Skin of body (tissue), 2 donors: ENCODE data around the gene C4orf54. TPM values are rescaled to one million over a fixed set of nuclear protein-coding genes. Genes with fewer than 3 reads are reported as not detected.

Experiments
- DNase-seq: peaks from one replicate; lab custom pipeline; 2025; lab: John Stamatoyannopoulos, UW
- total RNA-seq: library from RNA; depleted of rRNA; stranded (reverse); fragments of >200 nt; gene quantifications from one replicate; pipeline ENCODE4 v1.2.3, GENCODE V29; 2014

C4orf54 gene
- total RNA-seq, 1 donor from 2014 or later, result 15.6 TPM

GRCh38 chr4:99652596-99653436 is 4.8 kb downstream of the C4orf54 start:
- no peak for DNase-seq

DNA sequence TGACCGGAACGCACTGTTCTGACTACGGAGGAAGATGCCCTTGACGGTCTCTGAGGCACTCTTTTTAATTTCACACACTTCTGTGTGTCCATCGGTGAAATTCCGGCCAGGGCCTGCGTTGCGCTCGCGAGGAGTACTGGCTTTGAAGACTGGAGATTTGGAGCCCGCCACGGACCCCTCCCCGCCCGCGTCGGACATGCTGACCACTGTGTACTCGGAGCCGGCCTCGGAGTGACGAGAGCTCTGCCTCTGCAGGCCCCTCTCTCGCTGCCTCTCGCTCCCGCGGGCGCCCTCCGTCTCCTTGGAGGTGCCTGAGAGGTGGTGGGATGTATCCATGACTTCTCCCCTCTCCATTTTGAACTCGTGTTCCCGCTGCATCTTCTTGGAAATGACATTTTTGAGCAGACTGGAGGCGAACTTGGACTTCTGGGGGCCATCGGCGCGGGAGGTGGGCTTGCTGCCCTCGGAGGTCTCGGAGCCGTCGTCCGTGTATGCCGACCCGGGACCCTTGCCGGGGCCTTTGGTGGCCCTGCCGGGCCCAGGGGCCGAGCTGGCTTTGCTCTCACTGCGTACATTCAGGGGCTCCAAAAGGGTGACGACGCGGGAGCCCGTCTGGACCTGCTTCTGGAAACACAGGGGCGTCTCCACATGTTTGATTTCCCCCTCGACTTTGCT is 5.7 kb downstream of the C4orf54 start:
- no peak for DNase-seq

GRCh38 chr4:99651016-99651769 is 6.4 kb downstream of the C4orf54 start:
- DNase-seq, result no peak

GRCh38 chr4:99649778-99650177 is 7.8 kb downstream of the C4orf54 start:
- DNase-seq, result no peak

- no peak for DNase-seq
Observed at GRCh38 chr4:99649208-99649607, 8.4 kb downstream of the C4orf54 start.

DNA sequence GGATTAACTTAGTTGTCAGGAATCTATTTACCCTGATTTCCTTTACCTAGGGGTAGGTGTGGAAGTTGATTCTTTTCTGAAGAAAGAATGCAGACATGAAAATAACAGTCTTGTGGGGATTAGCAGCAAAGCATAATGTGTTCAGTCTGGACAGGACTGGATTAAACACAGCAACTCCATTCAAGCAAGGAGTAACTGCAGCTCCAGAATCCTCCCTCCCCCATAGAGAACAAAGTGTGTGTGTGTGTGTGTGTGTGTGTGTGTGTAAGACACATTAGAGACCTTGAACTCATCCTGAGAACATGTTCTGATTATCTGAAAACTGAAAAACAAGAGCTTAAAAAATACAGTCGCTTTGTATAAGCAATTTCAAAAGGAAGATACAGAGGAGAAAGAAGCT is 9.3 kb downstream of the C4orf54 start:
- no peak for DNase-seq

DNA sequence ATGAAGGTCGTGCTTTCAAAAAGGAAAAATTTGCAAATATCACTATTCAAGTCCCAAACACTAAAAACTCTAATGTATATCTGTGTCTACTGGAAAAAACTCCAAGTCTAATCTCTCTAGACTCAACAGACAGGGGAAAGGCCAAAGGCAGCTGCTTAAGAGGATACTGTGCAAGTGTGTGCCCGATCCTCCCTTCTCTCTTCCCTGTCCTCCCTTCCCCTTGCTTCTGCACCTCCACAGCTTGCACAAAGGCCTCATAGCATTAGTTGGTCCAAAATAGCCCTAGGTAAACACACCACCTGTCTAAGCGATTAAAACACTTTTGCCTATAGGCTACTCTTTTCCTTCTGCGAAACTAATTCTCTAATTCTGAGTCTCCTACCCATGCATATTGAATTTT is 10.6 kb downstream of the C4orf54 start:
- DNase-seq, result no peak

DNA sequence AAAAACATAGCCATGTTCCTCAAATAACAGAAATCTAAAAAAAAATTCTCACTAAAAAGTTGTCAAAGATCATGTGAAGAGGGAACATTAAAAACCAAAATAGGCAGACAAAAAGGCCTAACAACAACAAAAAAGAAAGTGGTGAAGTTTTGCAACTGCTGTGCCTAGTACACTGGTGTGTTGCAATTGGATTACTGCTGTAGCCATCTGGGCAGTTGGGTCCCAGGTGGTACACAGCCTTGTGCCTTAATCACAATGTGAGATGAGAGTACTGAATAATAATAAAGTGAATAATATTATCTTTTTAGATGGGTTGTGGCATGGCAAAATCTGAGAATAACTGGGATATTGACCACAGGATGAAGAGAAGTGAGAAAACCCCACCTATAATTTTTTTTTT is 12.0 kb downstream of the C4orf54 start:
- DNase-seq, result no peak

DNA sequence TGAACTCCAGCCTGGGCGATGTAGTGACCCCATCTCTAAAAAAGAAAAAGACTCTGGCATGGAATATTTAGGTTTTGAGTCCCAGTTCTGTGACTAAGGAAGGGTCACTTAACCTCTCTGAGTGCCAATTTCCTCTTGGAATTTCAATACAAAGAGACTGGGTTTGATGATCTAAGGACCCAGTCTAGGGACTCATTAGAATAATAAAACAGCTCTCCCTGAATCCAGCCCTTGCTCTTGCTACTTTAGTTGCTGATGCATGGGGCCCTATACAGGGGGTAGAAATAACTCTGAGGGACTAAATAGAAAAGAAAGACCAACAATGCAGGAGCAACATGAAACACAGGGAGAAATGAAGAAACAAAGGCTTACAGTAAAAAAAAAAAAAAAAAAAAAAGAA is 12.6 kb downstream of the C4orf54 start:
- DNase-seq, result no peak

DNA sequence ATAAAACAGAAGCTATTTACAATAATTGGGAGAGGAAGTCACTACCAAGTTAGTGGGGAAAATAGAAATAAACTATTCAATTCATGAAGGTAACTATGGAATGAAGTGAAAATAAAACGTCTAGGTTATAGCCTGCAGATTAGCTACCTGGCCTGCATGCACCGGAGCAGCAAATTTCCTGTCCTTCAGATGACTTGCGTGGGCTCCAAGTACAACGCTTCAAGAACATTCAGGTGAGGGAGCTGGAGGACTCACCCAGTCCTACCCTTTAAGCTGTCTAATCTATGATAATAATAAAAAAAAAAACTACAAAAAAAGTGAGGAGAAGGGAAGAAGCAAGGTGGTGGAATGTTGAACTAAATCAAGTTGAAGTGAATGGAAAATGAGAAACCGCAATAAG is 13.2 kb downstream of the C4orf54 start:
- DNase-seq, result no peak

DNA sequence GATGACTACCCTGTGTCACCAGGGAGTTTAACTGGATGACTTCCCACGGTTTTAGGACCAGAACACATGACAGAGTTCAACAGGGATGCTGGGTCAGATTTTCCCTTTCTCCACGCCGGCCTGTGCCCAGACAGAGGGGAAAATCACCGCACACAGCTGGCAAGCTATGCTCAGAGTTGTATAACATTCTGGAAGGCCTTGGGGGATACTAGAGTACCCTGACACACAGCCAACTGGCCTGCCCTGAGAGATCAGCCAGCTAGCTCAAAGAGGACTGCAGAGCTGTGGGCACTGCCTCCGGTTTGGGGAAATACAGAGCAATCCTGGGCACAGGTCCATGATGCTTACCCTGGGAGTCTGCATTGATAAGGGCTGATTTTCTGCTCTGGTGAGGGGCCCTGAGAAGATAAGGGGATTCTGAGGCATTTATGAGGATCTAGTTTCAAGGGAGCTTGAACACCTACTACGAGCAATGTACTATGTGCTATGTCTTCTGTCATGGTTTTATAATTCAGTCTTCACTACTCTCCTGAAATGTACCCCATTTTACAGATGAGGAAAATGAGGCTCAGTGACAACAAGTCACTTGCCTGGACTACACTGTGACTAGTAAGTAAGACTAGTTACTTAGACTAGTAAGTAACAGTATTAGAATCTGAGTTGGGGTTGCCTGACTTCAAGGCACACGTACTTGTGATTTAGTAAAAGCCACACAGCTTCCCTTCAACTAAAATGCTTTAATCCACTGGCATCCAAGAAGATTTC is 14.7 kb downstream of the C4orf54 start:
- no peak for DNase-seq

DNA sequence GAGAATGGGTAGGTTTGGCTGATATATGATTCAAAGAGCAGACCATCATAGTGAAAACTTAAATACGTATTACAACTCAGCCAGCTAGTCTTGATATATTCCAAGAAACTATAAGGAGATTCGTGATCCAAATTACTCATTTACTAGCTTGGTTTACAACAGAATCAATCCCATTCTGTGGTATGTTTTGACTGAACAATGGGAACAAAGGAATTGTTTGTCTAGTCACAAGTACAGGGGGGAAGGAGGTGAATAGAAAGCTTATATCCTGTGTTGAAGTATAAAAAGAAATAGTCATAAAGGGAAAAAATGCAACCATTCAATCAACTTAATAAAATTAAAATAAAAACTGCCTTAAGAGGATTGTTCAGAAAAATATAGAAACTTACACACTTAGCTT is 17.0 kb downstream of the C4orf54 start:
- no peak for DNase-seq

DNA sequence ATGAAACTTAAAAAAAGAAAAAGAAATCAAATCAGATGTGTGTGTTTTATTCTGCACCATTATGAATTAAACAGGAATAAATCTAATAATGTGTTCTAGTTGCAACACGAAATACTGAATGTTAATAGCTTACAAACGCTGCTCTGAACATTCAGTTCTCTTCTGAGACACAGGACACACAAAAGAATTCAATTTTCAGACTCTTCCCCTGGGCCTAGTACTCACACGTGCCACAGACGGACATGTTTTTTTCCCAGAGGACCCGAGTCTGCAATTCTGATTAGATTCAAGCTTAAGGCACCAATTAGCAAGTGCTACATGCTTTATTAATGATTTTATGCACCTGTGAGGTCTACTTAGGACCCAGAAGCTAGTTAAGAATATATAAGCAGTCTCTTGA is 20.5 kb downstream of the C4orf54 start:
- no peak for DNase-seq

DNA sequence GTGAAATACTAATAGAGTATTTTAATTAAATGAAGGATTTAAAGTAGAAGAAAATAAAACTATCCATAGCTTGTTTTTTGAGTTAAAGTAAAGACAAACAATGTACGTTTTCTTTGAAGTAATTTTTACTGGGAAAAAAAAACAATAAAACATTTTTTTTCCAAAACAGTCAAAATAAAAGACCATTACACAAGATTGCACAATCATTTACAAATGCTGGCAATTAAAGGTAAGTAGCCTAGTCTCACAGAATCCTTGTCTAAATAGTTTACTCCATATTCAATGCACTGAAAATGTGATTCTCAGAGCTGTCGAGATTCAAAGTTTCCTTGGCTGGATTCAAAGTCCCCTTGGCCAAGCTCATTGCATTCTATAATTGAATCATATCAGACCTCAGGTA is 21.2 kb downstream of the C4orf54 start:
- DNase-seq, result no peak

DNA sequence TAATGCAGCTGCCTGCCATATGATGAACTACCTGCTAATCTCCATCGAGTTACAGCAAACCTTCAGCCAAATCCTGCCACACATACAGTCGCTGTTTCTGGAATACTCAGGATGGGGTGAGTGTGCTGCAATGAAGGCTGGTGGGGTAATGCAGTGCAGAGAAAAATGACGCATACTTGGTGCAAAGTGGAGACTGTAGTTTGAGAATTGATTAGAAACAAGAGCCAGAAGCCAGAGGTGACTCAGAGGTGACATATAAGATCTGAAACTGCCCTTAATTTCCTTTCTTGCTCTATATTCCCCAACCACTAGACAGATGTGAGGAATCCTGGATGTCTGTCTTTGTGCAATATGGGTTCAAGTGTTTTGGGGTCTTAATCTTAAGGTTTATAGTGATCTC is 22.0 kb downstream of the C4orf54 start:
- DNase-seq, result no peak

GRCh38 chr4:99634742-99635360 is 22.8 kb downstream of the C4orf54 start:
- DNase-seq, result no peak

- DNase-seq, result no peak
Observed at GRCh38 chr4:99633772-99634171, 23.9 kb downstream of the C4orf54 start.

DNA sequence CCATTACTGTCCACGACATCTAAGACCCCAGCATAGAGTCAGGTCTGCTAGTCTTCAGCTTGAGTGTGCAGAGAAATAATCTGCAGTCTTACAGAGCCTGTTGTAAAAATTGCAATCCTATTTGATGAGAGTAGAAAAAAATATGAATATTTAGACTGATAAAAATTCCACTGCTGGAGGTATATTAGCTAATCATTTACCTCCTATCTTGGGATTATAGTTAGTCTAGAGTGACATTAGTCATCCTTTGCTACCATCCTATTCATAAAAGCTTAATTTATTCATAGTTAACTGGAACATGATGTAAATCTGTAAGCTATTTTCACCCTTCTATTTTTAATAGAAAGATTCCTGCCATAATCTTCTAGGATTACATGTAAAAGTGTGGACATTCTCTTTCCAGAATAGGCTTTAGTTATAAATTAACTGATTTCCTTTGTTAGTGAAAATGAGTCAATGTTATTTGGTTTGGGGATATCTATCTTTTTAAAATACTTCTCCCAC is 26.7 kb downstream of the C4orf54 start:
- DNase-seq, result no peak

- no peak for DNase-seq
Observed at GRCh38 chr4:99629962-99630554, 27.6 kb downstream of the C4orf54 start.

GRCh38 chr4:99628040-99628439 is 29.6 kb downstream of the C4orf54 start:
- no peak for DNase-seq
